HEK293T (cell line): Measurements from ENCODE around the gene TSPAN14.

ENCODE experiments used
- FOXM1 ChIP-seq: fragments of 450-650 bp; IDR thresholded peaks from 2 replicates; pipeline ENCODE4 v1.6.1; 2017; ENCODE audit warnings: mild to moderate bottlenecking, borderline replicate concordance
- NFRKB ChIP-seq: fragments of 450-650 bp; IDR thresholded peaks from 2 replicates; pipeline ENCODE4 v1.6.1; 2016; ENCODE audit warnings: mild to moderate bottlenecking, moderate library complexity
- SUZ12 ChIP-seq: fragments of 450-650 bp; IDR thresholded peaks from 2 replicates; pipeline ENCODE4 v1.6.1; 2016; ENCODE audit warnings: mild to moderate bottlenecking

- TF ChIP-seq NFRKB (no peak), SUZ12 (no peak), FOXM1 (no peak)
Measured at GRCh38 chr10:80545258-80545881, 91.3 kb downstream of the TSPAN14 start.
